Femur (tissue), 1 donor: ENCODE data around the gene OTOP2.

Source experiments
- DNase-seq: peaks from one replicate; pipeline ENCODE4 v3.0.0-alpha.2; 2017

Gene OTOP2

GRCh38 chr17:74928786-74929185, 4.7 kb downstream of the OTOP2 start:
- no peak for DNase-seq

- no peak for DNase-seq
Observed at GRCh38 chr17:74930535-74931036, 6.5 kb downstream of the OTOP2 start.

DNA sequence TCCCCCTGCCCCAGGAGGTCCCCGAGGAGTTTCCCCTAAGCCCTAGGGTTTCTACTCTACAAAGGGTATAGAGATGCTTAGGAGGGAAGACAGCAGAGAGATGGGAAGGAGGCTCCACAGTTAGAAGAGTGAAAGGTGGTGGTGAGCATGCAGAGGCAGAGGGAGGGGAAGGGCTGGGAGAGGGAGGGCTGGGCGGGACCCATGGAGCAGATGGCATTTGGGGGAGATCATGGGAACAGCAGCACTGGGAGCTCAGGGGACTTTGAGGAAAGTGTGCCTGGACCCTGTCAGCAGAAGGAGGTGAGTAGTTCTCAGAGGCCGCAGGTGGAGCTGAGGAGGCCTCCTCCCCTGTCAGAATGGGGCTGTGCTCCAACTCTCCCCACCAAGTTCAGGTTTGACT, 11.0 kb downstream of the OTOP2 start:
- no peak for DNase-seq

DNA sequence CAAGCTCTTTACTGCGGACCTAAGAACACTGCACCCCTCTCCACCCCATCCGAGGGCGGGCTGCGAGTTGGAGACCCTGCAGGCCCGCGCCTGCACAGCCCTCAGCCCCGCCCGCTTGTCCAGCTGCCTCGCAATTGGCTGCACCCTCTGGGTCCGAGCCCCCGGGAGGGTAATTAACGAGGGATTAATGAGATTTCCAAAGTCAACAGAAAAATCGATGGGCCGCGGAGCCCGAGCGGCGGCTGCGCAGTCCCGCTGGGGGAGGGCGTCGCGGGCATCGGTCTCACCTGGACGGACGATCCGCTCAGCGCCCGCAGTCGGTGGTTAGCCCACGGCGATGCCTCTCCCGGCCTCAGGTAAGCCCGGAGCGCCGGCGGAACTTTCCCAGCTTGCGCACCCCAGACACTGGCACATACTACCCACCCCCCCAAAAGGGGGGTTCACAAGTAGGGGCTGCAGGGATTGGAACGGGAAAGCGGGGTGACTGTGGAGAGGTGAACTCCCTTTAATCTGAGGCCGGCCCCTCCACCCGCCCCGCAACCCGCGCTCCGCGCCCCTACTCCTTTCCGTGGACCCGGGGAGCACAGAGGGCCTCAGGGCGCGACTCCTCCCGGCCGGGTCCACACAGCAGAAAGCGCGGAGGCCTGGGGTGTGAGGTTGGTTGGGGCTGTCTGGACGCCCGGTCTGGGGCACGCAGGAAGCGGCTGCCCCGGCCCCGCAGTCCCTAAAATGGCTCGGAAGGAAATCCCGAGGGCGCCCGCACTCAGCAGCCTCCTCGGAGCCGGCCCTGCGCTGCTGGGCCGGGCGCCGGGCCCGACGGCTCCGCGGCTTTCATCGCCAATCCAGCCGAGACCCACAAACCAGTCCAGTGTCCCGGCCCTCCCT, 11.8 kb downstream of the OTOP2 start, which contains the start of gene OTOP3:
OTOP3 (plus strand) TSS at position 314 of the 885 bp plus-strand sequence; CDS start at position 338, 24 bp downstream.
- no peak for DNase-seq

DNA sequence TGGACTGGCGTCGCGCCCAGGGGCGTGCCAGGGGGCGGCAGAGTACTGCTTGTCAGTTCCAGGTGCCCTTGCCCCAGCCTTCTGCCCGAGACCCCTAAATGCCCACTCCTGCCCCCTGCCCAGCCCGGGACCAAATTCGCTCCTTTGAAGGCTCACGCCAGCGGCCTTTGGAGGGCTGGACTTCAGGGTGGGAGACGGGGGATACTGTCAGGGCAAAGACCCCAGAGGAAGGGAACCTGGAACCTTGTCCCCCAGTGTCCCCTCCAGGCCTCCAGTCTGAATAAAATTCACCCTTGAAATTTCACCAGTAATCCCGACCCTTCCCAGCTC, 12.4 kb downstream of the OTOP2 start:
- no peak for DNase-seq

GRCh38 chr17:74937064-74938051, 13.3 kb downstream of the OTOP2 start:
- DNase-seq, result no peak

GRCh38 chr17:74938194-74938950, 14.3 kb downstream of the OTOP2 start:
- DNase-seq, result no peak

DNA sequence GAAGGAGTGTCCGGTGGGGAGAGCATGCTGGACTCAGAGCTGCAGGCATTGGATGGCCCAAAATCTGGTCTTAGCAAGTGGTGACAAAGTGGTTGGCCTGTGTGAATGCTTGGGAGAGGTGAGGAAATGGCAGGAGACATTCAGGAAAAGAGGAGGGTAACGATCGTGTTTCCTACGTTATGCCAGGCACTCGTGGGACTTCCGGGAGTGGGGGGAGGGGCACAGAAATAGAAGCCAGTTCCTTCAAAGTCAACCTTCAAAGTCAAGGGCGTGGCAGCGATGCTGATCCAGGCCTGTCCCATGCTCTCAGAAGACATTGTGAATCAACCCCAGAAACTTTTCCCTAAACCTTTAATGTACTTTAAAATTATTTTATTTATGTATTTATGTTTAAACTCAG, 15.5 kb downstream of the OTOP2 start:
- no peak for DNase-seq

DNA sequence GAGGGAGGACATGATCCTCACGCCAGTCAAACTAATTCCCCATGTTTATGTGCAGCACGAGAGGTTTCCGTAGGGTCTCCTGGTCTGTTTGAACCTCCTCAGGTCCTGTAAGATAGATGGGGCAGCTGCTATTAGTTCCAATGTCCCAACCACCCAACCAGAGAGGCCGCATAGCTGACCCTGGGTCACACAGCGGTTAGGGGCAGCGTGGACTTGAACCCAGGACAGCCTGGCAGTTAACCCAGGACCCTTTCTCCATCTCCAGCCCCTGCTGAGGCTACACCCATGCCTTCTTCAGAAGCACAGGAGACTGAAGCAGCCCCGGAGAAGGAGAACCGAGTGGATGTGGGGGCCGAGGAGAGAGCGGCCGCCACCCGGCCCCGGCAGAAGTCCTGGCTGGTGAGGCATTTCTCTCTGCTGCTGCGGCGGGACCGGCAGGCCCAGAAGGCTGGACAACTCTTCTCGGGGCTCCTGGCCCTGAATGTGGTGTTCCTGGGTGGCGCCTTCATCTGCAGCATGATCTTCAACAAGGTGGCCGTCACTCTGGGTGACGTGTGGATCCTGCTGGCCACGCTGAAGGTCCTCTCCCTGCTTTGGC, 17.2 kb downstream of the OTOP2 start:
- no peak for DNase-seq

- no peak for DNase-seq
Observed at GRCh38 chr17:74943808-74944522, 19.9 kb downstream of the OTOP2 start.

- DNase-seq, result no peak
Observed at GRCh38 chr17:74945543-74945942, 21.5 kb downstream of the OTOP2 start.

- DNase-seq, result no peak
Observed at GRCh38 chr17:74946641-74947040, 22.6 kb downstream of the OTOP2 start.

- DNase-seq, result no peak
Observed at GRCh38 chr17:74947041-74947754, 23.1 kb downstream of the OTOP2 start.

DNA sequence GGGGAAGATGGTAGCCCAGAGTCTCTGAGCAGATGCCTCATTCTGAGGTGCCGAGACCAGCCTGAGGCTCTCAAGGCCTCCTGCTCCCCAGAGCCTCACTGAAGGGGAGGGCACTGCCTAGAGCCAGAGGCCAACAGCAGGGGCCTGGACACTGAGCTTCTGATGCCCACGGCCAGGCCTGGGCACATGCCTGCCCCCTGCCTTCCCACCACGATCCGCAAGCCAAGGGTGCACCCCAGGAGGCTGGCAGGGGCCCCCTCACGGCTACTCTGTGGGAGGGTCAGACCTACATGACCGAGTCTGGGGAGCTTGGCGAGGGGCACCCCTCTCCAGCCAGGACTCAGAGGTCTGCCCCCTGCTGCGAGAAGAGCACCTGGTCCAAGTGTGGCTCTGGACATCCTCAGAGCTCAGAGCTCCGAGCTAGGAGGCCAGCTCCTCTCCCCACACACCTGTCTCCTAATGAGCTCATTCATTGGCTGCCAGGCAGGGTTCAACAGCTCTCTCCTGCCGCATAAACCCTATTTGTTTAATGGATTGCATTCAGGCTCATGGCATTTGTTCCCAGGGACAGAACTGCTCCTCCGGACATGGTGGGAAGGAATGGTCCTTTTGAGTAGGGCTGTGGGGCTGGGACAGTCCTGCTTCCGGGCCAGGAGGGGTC, 25.5 kb downstream of the OTOP2 start:
- DNase-seq, result no peak

DNA sequence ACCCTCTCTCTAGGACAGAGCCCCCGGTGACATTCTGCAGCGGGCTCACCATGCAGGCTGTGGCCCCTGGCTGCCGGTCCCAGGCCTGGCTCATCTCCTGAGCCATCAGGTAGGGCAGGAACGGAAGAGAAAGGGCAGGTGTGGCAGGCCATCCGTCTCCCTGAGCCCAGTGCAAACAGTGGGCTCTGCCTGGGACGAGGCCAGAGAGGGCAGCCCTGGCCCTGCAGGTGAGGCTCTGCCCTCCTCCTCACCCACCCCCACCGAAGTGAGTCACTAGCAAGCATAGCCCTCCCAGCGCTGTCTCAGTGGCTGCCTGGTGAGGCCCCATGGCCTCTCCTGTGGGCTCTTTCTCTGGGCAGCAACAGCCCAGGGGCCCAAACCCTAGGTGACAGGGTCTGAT, 26.1 kb downstream of the OTOP2 start:
- DNase-seq, result no peak

- DNase-seq, result no peak
Observed at GRCh38 chr17:74951065-74951464, 27.0 kb downstream of the OTOP2 start.

- DNase-seq, result no peak
Observed at GRCh38 chr17:74951680-74952421, 27.8 kb downstream of the OTOP2 start.

DNA sequence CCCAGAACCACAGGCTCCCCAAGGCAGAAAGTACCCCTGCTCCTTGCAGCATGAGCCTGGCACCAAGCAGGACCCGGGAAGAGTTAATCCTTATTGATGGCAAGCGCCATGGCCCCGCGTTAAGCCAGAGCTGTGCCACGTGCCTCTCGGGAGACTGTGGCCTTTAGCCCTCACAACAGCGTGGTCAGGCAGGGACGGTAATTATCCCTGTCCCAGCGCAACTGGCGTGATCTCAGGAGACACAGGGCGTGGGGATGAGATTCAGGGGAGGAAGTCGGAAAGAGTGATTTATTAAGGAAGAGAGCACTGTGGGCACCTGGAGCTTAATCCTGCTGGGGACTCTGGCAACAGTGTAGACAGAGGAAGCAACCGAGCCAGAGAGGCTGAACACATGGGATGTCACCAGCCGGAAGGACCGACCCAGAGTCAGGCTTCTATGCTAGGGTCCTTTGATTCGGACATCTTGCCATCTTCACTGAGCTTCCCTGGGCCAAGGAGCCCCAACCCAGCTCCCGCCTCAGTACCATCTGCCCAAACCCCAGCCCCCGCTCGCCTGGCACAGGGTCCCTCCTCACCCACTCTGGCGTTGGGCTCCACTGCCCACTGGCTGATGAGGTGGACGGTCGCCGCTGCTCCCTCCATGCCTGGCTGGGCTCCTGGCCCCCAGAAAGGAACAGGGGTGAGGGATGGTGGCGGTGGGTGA, 28.5 kb downstream of the OTOP2 start:
- no peak for DNase-seq

DNA sequence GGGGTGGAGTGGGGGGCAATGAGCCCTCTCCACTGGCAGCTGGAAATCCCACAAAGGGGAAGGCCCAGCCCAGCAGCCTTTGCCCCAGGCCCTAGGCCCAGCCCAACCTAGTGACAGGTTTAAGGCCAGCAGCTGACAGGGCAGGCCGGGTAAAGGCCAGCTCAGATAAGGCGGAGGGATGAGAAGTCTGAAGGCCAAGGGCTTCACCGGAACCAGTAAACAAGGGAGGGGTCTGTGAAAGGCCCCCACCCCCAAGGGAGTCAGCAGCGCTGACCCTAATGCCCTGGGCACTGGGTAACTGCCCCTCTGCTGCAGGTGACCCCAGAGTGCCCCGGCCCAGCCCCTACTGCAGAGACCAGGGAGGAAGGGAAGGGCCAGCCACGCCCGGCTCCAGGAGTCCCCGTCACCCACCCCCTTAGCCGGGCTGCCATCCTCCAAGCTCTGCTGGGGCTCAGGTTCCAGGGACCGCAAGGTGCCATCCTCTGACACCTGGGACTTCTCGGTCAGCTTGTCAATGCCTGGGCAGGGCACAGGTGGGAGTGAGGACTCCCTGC, 29.1 kb downstream of the OTOP2 start:
- DNase-seq, result no peak
